Ishikawa (cell line): ENCODE results near the gene FAM193B.

Source experiments
- CEBPB ChIP-seq: IDR thresholded peaks from 2 replicates; pipeline ENCODE4 v1.6.1; 2012
- CREB1 ChIP-seq: IDR thresholded peaks from 2 replicates; pipeline ENCODE4 v1.6.1; 2012; ENCODE audit warnings: low read depth
- EGR1 ChIP-seq: IDR thresholded peaks from 2 replicates; pipeline ENCODE4 v1.6.1; 2012
- EP300 ChIP-seq: IDR thresholded peaks from 2 replicates; pipeline ENCODE4 v1.6.1; 2012; ENCODE audit warnings: borderline replicate concordance
- FOXM1 ChIP-seq: IDR thresholded peaks from 2 replicates; pipeline ENCODE4 v1.6.1; 2012; ENCODE audit warnings: low read depth, borderline replicate concordance
- NFIC ChIP-seq: IDR thresholded peaks from 2 replicates; pipeline ENCODE4 v1.6.1; 2012
- RAD21 ChIP-seq: IDR thresholded peaks from 2 replicates; pipeline ENCODE4 v1.6.1; 2012; ENCODE audit warnings: low read depth
- TAF1 ChIP-seq: IDR thresholded peaks from 2 replicates; pipeline ENCODE4 v1.6.1; 2012; ENCODE audit warnings: low read depth, mild to moderate bottlenecking
- TCF12 ChIP-seq: IDR thresholded peaks from 2 replicates; pipeline ENCODE4 v1.6.1; 2012; ENCODE audit warnings: low read depth
- TEAD4 ChIP-seq: IDR thresholded peaks from 2 replicates; pipeline ENCODE4 v1.6.1; 2012
- YY1 ChIP-seq: IDR thresholded peaks from 2 replicates; pipeline ENCODE4 v1.6.1; 2012; ENCODE audit warnings: low read depth
- ZBTB7A ChIP-seq: IDR thresholded peaks from 2 replicates; pipeline ENCODE4 v1.6.1; 2012; ENCODE audit warnings: low read depth
- TF ChIP-seq, protein P1 (sequence below): IDR thresholded peaks from 2 replicates; pipeline ENCODE4 v1.6.1; 2012
- TF ChIP-seq, protein P2 (sequence below): IDR thresholded peaks from 2 replicates; pipeline ENCODE4 v1.6.1; 2012; ENCODE audit warnings: low read depth, mild to moderate bottlenecking
- TF ChIP-seq, protein P3 (sequence below): IDR thresholded peaks from 2 replicates; pipeline ENCODE4 v1.6.1; 2012

The FAM193B gene

DNA sequence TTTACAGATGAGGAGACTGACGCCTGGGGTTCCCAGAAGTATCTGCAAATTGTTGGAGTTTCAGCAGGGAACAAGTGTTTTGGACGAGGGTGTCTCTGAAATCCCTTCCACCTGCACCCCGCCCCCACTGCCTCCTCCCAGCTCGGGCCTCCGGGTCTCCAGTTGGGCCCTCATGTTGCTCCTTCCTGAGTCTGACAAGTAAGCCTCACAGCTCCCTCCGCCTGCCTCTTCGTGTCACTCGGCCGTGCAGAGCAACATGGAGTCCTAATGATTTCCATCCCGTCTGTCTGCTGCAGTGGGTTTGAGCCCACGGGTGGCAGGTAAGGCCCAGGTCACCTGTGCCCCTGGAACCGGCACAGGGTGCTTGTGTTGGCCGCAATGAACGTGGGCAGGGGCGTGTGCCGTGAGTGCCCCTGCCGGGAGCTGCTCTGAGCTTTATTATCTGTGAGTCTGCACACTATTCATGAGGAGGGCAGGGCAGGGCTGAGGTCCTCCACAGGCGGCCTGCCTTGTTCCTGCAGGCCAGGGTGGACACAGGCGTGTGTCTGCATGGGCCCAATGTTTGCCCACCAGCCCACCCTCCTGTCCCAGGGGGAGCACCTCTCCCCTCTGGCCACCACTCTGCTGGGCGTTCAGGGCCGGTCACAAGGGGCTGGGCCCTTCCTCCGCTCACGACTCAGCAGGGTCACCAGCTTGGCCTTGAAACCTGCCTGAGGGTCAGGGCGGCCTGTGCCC lies 50.8 kb downstream of the FAM193B start:
- no peak for TF ChIP-seq CEBPB
- TF ChIP-seq, protein P1, sequence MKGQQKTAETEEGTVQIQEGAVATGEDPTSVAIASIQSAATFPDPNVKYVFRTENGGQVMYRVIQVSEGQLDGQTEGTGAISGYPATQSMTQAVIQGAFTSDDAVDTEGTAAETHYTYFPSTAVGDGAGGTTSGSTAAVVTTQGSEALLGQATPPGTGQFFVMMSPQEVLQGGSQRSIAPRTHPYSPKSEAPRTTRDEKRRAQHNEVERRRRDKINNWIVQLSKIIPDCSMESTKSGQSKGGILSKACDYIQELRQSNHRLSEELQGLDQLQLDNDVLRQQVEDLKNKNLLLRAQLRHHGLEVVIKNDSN, result no peak
- TF ChIP-seq TCF12, result no peak
- TF ChIP-seq TEAD4, result no peak
- TF ChIP-seq, protein P2, sequence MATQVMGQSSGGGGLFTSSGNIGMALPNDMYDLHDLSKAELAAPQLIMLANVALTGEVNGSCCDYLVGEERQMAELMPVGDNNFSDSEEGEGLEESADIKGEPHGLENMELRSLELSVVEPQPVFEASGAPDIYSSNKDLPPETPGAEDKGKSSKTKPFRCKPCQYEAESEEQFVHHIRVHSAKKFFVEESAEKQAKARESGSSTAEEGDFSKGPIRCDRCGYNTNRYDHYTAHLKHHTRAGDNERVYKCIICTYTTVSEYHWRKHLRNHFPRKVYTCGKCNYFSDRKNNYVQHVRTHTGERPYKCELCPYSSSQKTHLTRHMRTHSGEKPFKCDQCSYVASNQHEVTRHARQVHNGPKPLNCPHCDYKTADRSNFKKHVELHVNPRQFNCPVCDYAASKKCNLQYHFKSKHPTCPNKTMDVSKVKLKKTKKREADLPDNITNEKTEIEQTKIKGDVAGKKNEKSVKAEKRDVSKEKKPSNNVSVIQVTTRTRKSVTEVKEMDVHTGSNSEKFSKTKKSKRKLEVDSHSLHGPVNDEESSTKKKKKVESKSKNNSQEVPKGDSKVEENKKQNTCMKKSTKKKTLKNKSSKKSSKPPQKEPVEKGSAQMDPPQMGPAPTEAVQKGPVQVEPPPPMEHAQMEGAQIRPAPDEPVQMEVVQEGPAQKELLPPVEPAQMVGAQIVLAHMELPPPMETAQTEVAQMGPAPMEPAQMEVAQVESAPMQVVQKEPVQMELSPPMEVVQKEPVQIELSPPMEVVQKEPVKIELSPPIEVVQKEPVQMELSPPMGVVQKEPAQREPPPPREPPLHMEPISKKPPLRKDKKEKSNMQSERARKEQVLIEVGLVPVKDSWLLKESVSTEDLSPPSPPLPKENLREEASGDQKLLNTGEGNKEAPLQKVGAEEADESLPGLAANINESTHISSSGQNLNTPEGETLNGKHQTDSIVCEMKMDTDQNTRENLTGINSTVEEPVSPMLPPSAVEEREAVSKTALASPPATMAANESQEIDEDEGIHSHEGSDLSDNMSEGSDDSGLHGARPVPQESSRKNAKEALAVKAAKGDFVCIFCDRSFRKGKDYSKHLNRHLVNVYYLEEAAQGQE, result no peak

DNA sequence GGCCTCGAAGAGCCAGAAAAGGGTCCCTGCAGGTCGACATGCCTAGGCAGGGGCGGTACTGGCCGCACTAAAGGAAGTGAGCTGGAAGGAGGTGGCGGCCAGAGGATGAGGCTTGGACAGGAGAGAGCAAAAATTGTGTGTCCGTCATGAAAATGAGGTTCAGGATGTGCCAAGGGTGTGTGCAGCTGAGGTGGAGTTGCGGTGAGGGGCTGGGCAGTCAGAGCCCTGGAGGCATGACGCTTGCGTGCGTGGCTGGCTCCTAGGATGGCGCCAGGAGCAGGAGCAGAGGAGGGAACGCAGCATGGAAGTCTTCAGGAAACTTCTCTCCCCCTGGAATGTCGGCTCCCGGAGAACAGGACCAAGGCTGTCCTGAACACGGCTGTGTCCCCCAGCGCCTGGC lies 51.5 kb downstream of the FAM193B start:
- TF ChIP-seq TCF12 (no peak), NFIC (no peak), CREB1 (no peak), TAF1 (no peak), EGR1 (no peak), TEAD4 (no peak), FOXM1 (no peak), EP300 (no peak), CEBPB (no peak), ZBTB7A (no peak), RAD21 (no peak), YY1 (no peak)
- TF ChIP-seq, protein P1, result no peak
- TF ChIP-seq, protein P2, result no peak
- TF ChIP-seq, protein P3, sequence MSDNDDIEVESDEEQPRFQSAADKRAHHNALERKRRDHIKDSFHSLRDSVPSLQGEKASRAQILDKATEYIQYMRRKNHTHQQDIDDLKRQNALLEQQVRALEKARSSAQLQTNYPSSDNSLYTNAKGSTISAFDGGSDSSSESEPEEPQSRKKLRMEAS, result no peak

DNA sequence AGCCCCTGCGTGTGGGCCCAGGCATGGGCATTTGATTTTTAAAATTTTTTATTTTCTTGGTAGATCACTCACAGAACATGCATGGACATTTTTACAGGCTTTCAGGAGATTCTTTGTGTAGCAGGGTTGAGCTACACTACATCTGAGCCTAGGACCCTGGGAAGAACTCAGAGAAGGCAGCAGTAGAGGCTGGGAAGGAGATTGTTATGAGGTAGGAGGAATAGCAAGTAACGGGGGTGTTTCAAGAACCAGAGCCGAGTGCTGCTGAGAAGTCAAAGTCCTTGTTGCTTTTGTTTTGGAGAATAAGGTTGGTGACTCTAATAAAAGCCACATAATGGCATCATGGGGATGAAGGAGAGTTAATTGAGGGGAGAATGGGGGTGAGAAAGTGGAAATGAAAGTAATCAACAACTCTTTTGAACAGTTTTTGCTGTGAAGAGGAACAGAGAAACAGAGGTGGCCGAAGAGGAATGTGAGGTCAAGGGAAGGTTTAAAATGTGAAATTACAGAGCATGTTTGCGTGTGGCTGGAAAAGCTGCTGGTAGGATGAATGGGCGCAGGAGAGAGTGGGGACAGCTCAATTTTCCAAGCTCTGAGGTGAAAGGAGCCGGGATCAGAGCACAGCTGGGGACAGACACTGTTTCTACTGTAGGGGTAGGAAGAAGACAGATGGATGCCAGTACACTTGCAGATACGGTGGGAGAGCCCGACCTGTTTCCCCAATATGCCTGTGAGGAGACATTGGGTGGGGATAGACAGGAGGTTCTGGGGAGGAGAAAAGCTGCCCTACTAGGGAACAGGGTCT lies 52.3 kb downstream of the FAM193B start:
- TF ChIP-seq YY1 (no peak), EGR1 (no peak), FOXM1 (no peak), EP300 (no peak), NFIC (no peak), CREB1 (no peak), TCF12 (no peak), TEAD4 (no peak), ZBTB7A (no peak), TAF1 (no peak), RAD21 (no peak), CEBPB (no peak)
- TF ChIP-seq, protein P1, result no peak

DNA sequence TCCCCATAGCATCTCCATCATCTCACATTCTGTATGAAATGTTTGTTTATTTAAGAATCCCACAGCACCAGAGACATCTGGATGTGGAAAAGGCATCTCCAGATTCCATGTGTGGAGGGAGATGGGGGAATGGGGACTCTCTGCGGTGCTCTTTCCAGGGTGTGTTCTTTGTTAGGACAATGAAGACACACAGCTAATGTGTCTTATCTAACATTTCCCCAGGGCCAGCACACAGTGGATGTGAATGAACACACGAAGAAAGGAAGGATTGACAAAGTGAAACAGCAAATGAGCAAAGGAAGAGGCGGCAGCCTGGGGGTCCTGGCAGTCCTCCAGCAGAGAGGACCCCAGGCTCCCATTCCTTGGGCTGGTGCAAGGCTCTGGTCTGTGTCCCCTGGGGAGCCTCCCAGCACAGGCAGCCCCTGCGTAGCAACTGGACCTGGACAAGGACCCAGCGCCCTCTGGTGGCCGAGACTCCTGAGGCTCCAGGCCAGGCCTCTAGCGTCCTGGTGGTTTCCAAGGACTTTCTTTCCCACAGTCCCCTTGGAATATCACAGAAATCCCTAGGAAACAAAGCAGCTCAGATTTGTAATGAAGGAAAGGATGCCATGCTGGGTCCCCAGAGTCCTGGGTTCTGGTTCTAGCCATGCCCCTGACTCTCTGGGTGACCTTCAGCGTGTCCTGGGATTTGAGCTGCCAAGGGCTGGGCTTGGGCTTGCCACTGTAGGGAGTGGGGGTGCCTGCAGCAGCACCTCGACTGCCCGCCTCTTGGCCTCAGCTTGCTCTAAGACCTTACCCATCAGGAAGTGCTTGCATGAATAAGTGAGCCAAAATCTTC lies 53.5 kb downstream of the FAM193B start:
- TF ChIP-seq RAD21 (peak; percentile 83), CEBPB (no peak)

DNA sequence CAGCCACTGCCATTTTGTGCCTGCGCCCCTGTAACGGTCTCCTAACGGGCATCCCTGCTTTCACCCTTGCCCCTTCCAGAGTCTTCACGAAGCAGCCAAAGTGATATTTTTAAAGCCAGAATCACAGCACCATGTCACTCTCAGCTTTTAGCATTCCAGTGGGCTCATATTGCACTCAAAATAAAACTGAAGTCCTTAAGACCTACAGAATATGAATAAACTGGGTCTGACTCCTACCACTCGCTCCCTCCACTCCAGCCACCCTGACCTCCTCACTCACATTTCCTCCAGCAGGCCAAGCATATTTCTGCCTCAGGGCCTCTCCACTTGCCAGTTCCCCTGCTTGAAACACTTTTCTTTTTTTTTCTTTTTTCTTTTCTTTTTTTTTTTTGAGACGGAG lies 54.5 kb downstream of the FAM193B start:
- no peak for TF ChIP-seq TCF12

DNA sequence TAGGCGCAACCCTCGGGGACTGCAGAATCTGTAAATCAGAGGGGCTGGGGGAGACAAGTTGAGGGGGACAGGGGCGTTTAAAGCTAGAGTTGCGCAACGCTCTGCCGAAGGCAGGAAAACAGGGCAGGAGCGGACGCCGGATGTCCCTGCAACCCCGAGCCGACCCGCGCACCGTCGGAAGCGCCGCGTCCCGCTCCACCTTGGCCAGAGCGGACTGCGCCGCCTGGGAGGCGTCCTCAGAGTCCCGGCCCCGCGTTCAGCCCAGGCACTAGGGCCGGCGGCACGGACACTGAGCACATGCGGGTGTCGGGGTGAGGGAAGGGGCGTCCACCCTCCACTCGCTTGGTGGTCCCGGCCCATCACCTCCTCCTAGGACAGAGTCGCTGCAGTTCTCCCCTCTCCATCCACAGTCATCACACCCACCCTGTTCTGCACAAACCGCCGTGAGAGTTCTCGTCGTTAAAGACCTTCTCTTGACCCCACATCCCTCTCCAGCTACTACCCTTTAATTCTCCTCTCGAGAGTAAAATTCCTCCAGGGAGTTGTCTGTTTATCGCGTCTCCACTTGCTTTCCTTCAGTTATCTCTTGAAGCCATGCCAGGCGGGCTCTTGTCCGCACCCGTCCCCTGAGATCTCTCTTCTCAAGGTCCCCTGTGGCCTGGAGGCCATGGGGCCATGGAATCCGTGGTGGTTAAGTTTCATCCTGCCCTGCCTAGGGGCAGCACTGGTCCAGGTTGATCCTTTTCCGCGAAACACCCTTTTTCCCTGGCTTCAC lies 56.2 kb downstream of the FAM193B start:
- TF ChIP-seq FOXM1 (no peak), CEBPB (peak; percentile 89)
